Activated naive CD8-positive, alpha-beta T cell treated with anti-CD3 and anti-CD28 coated beads, Interleukin-2, amount 10 ng/mL, durations not matched to agents 7 days and 5 days (primary cell): ENCODE results near the gene TMEM87A. TPM values are rescaled to one million over a fixed set of nuclear protein-coding genes. Genes with fewer than 3 reads are reported as not detected.
"Not testable (repeated sequence)": the region's sequence is repeated elsewhere in the genome, so short reads cannot be mapped to it uniquely, and the experiment has no call there.

Source experiments
- ATAC-seq: fragments of 150-1000 bp; cut with Tn5 transposase; one replicate; pipeline ENCODE4 v1.10.0; 2021; ENCODE audit warnings: low read depth, moderate library complexity
- POLR2A ChIA-PET: fragments of 350-600 bp; sonication (Branson Sonifier 250); formaldehyde crosslinking; loops from one replicate; lab custom pipeline; 2021; ENCODE audit warnings: antibody characterized with exemption; lab: Charles Lee
- DNase-seq: peaks from one replicate; pipeline ENCODE4 v3.0.0; 2021
- H3K27ac Mint-ChIP-seq: one replicate; pipeline ENCODE4 v1.8.0; 2022; ENCODE audit warnings: mild to moderate bottlenecking, mixed read lengths
- H3K27me3 Mint-ChIP-seq: one replicate; pipeline ENCODE4 v1.8.0; 2022; ENCODE audit warnings: mild to moderate bottlenecking, moderate library complexity, mixed read lengths
- H3K36me3 Mint-ChIP-seq: one replicate; pipeline ENCODE4 v1.8.0; 2021; ENCODE audit warnings: mild to moderate bottlenecking, mixed read lengths
- H3K4me1 Mint-ChIP-seq: one replicate; pipeline ENCODE4 v1.8.0; 2021; ENCODE audit warnings: mixed read lengths
- H3K4me3 Mint-ChIP-seq: one replicate; pipeline ENCODE4 v1.8.0; 2022; ENCODE audit warnings: mild to moderate bottlenecking, moderate library complexity, mixed read lengths
- H3K9me3 Mint-ChIP-seq: one replicate; pipeline ENCODE4 v1.8.0; 2021; ENCODE audit warnings: mixed read lengths
- total RNA-seq, 2 experiments: library from RNA; stranded (reverse); gene quantifications; one replicate each; pipeline ENCODE4 v1.2.3, GENCODE V29; 2021

Gene TMEM87A, protein sequence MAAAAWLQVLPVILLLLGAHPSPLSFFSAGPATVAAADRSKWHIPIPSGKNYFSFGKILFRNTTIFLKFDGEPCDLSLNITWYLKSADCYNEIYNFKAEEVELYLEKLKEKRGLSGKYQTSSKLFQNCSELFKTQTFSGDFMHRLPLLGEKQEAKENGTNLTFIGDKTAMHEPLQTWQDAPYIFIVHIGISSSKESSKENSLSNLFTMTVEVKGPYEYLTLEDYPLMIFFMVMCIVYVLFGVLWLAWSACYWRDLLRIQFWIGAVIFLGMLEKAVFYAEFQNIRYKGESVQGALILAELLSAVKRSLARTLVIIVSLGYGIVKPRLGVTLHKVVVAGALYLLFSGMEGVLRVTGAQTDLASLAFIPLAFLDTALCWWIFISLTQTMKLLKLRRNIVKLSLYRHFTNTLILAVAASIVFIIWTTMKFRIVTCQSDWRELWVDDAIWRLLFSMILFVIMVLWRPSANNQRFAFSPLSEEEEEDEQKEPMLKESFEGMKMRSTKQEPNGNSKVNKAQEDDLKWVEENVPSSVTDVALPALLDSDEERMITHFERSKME
- total RNA-seq, result 10 to 100 TPM; 39.1 to 42.0 TPM

DNA sequence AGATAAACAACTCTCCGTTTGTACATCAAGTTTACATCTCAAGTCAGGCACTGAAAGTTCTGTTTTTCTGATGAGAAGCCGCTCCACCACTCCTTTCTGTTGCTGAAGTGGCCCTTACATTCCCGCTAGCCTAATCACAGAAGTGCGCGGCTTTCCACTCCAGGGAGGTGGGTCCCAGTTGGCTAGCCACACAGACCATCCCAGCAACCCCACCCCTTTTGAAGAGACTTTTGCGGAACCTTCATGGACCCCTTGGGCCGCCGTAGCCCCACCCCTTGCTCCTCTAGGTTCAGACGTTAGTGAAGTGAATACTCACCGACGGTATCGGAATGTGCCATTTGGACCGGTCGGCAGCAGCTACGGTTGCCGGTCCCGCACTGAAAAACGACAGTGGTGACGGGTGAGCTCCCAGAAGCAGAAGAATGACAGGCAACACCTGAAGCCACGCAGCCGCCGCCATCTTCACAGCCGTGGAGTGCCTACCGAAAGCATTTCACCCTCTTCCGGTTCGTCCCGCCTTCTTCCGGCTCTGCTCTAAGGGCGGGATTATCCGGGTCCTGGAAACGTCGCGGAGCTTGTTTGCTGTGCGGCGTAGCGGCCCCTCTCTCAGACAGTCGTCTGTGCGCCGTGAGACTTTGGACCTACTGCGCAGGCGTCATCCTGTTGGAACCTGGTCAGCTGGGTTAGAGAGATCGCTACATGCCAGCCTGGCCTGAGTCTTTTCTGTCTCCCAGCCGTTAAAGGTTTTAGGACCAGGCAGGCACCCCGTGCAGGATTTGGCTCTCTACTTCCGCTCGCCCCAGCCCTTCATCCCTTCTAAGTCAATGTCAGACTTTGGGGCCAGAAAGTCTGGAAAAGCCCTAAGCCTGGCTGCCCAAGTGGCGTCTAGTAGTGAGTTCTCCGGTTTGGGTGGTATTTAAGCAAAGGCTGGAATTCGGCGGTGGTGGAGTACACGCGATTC, at the start of gene TMEM87A, which contains the start of gene GANC:
Gene TMEM87A (minus strand): TSS at position 495 of the 961 bp plus-strand sequence. CDS start 35 bp downstream, at position 460.
Gene GANC (plus strand): TSS at position 263 of the 961 bp plus-strand sequence. CDS start 1,281 bp downstream, outside the sequence.
- ATAC-seq, result peak; percentile 93
- POLR2A ChIA-PET, result interaction anchor here (0.6 to 1.6 kb wide), 11 partner anchors 8 to 1237 kb away, joined by 3 to 7 read pairs (median 3); partner anchors contain the start of genes HAUS2, LRRC57, STARD9 and VPS39

DNA sequence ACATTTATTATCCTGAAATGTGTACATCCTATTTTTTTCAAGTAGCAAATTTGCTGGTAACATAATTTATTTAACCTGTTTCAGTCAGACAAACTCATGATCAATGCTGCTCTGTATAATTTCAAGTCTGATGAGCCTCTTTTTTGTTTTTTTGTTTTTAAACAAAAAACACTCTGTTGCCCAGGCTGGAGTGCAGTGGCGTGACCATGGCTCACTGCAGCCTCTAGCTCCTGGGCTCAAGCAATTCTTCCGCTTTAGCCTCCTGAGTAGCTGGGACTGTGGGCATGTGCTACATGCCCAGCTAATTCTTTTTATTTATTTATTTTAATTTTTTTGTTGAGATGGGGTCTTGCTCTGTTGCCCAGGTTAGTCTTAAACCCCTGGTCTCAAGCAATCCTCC, 46.0 kb upstream of the TMEM87A start:
- POLR2A ChIA-PET, result interaction anchor here (0.6 kb wide), 1 partner anchor 111 kb away, joined by 3 read pairs; the partner anchor contains the start of gene VPS39
- no peaks in the 10 kb centered on the region for H3K4me1 Mint-ChIP-seq

More for the DNA sequence above, at the start of gene TMEM87A, which contains the start of gene GANC:
- H3K27ac Mint-ChIP-seq, result peak within 1 kb of the TSS; percentile 99
- H3K4me1 Mint-ChIP-seq, result peaks cover 33% of the 10 kb centered on the region
- DNase-seq, result peak; percentile 89
- H3K9me3 Mint-ChIP-seq, result no peaks in the 10 kb centered on the region
- H3K27me3 Mint-ChIP-seq, result no peaks in the 10 kb centered on the region
- H3K4me3 Mint-ChIP-seq, result peak within 1 kb of the TSS; percentile 94
- peaks cover 15% of the 10 kb centered on the region for H3K36me3 Mint-ChIP-seq

DNA sequence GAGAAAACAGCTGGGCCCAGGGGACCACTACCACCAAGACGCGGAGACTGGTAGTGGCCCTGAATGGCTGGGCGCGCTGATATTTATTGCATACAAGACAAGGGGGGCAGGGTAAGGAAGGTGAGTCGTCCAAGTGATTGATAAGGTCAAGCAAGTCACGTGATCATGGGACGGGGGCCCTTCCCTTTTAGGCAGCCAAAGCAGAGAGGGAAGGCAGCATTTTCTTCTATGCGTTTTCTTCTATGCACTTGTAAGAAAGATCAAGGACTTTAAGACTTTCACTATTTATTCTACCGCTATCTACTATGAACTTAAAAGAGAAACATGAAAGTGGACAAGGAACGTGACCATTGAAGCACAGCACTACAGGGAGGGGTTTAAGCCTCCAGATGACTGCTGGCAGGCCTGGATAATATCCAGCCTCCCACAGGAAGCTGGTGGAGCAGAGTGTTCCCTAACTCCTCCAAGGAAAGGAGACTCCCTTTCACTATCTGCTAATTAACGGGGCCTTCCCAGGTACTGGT, 43.1 kb upstream of the TMEM87A start:
- DNase-seq, H3K27me3 Mint-ChIP-seq, H3K36me3 Mint-ChIP-seq, H3K9me3 Mint-ChIP-seq, H3K4me1 Mint-ChIP-seq, POLR2A ChIA-PET, ATAC-seq, H3K4me3 Mint-ChIP-seq, H3K27ac Mint-ChIP-seq: not testable (repeated sequence)

More for the DNA sequence above, 46.0 kb upstream of the TMEM87A start:
- no peaks in the 10 kb centered on the region for H3K9me3 Mint-ChIP-seq
- no peak overlapping the region for H3K27ac Mint-ChIP-seq
- no peak for ATAC-seq
- H3K36me3 Mint-ChIP-seq, result peaks cover 18% of the 10 kb centered on the region
- H3K4me3 Mint-ChIP-seq, result no peak overlapping the region
- DNase-seq, result no peak
- no peaks in the 10 kb centered on the region for H3K27me3 Mint-ChIP-seq

DNA sequence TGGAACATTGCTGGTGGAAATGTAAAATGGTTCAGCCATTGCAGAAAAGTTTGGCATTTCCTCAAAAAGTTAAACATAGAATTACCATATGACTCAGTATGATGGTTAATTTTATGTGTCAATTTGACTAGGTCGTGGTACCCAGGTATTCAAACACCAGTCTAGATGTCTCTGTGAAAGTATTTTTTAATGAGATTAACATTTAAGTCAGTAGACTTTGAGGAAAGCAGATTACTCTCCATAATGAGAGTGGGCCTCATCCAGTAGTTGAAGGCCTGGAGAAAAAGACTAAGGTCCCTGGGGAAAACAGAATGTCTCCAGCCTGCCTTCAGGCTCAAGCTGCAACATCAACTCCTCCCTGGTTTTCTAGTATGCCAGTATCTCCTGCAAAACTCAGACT, 42.3 kb upstream of the TMEM87A start:
- H3K4me3 Mint-ChIP-seq, result no peak overlapping the region
- no peak overlapping the region for H3K27ac Mint-ChIP-seq
- H3K9me3 Mint-ChIP-seq, result no peaks in the 10 kb centered on the region
- POLR2A ChIA-PET, result no interaction called here
- H3K27me3 Mint-ChIP-seq, result no peaks in the 10 kb centered on the region
- ATAC-seq (no peak), DNase-seq (no peak)
- peaks cover 9% of the 10 kb centered on the region for H3K36me3 Mint-ChIP-seq
- H3K4me1 Mint-ChIP-seq, result no peaks in the 10 kb centered on the region

DNA sequence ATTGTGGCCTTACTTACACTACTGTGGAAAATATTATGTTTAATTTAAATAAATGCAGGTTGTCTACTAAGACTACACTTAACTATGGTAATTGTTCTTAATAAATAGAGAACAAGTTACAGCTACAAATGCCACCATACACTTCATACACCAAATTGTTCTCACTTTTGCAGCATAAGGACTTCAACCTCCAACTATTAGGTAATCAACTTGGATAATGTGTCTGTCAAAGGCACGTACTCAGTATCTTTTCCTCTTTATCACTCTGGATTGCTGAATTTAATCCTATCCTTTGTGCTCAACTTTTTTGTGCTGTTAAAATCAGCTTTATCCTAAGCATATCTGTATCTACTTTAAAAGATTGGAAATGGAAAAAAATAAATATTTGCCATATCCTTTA, 41.6 kb upstream of the TMEM87A start:
- H3K4me1 Mint-ChIP-seq, result no peaks in the 10 kb centered on the region
- POLR2A ChIA-PET, result no interaction called here
- no peak overlapping the region for H3K27ac Mint-ChIP-seq
- DNase-seq (no peak), ATAC-seq (no peak)
- H3K36me3 Mint-ChIP-seq, result peaks cover 9% of the 10 kb centered on the region
- H3K9me3 Mint-ChIP-seq, result no peaks in the 10 kb centered on the region
- H3K4me3 Mint-ChIP-seq, result no peak overlapping the region
- H3K27me3 Mint-ChIP-seq, result no peaks in the 10 kb centered on the region

DNA sequence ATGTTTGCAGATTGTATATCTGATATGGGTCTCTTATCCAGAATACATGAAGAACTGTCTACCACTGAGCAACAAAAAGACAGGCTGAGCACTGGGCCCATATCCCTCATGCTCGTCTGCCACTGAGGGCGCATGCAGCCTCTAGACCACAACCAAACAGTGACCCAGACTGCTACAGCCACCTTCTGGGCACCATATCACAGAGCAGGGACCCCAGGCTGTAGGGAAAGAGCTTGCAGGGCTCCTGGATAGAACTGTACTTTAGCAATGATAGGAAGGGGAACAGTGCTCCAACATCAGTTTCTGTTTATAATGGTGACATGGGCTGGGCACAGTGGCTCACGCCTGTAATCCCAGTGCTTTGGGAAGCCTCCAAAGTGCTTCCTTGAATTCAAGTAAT, 40.2 kb upstream of the TMEM87A start:
- DNase-seq, result no peak
- no peak for ATAC-seq
- POLR2A ChIA-PET, result no interaction called here
- no peaks in the 10 kb centered on the region for H3K4me1 Mint-ChIP-seq
- H3K9me3 Mint-ChIP-seq, result no peaks in the 10 kb centered on the region
- H3K27ac Mint-ChIP-seq, result no peak overlapping the region
- no peak overlapping the region for H3K4me3 Mint-ChIP-seq
- H3K27me3 Mint-ChIP-seq, result no peaks in the 10 kb centered on the region
- H3K36me3 Mint-ChIP-seq, result peaks cover 9% of the 10 kb centered on the region

DNA sequence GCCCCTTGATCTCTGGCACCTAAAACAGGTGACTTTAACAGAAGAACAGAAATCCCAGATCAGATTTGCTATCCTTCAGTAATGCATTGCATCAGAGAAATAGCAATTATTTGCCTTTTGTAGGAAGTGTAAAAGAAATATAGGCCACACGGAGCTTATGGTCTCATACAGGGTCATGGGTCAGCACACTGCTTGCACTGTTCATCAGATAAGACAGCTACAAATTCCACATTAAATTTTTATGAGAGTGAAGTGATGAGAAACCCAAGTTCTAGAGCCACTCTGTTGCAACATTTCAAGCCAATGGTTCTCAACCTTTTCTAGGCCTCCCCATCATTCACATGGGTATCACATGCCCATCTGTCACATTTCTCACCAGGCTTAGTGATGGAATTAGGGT, 33.4 kb upstream of the TMEM87A start:
- Mint-ChIP-seq H3K9me3 (peaks cover 8% of the 10 kb centered on the region), H3K4me1 (no peaks in the 10 kb centered on the region), H3K27ac (no peak overlapping the region), H3K36me3 (peaks cover 10% of the 10 kb centered on the region), H3K27me3 (no peaks in the 10 kb centered on the region), H3K4me3 (no peak overlapping the region)
- POLR2A ChIA-PET, result no interaction called here
- no peak for ATAC-seq
- DNase-seq, result no peak

DNA sequence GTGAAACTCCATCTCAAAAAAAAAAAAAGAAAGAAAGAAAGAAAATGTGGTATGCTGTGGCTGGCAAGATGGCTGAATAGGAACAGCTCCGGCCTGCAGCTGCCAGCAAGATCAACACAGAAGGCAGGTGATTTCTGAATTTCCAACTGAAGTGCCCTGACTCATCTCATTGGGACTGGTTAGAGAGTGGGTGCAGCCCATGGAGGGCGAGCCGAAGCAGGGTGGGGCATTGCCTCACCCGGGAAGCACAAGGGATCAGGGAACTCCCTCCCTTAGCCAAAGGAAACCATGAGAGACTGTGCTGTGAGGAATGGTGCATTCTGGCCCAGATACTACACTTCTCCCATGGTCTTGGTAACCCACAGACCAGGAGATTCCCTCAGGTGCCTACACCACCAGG, 27.8 kb upstream of the TMEM87A start:
- H3K27ac Mint-ChIP-seq, DNase-seq, H3K4me1 Mint-ChIP-seq, ATAC-seq, H3K27me3 Mint-ChIP-seq, H3K9me3 Mint-ChIP-seq, POLR2A ChIA-PET, H3K4me3 Mint-ChIP-seq: not testable (repeated sequence)
- H3K36me3 Mint-ChIP-seq, result peaks cover 31% of the 10 kb centered on the region

DNA sequence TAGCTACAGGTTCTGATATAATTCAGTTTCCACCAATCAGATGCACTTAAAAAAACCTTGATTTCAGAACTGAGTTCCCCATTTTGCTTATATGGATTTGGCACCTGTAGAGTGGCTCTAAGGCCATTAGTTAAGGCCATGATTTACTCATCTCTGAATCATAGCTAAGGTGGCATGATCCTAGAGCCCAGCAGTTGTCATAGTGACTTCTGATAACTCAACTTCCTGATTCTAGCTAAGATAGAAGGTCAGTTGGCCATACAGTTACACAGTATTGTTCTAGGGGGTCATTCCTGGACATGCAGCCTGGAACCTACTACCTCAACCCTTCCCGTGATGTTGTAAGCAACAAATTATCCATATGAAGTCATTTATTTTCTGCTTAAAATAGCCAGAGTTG, 15.9 kb upstream of the TMEM87A start:
- no peak overlapping the region for H3K27ac Mint-ChIP-seq
- no peaks in the 10 kb centered on the region for H3K9me3 Mint-ChIP-seq
- no peaks in the 10 kb centered on the region for H3K27me3 Mint-ChIP-seq
- POLR2A ChIA-PET, result interaction anchor here (0.6 kb wide), 2 partner anchors 67 to 238 kb away, joined by 3 read pairs; no protein-coding TSS in a partner anchor
- H3K36me3 Mint-ChIP-seq, result peaks cover 10% of the 10 kb centered on the region
- no peaks in the 10 kb centered on the region for H3K4me1 Mint-ChIP-seq
- ATAC-seq, result no peak
- DNase-seq, result no peak
- no peak overlapping the region for H3K4me3 Mint-ChIP-seq

DNA sequence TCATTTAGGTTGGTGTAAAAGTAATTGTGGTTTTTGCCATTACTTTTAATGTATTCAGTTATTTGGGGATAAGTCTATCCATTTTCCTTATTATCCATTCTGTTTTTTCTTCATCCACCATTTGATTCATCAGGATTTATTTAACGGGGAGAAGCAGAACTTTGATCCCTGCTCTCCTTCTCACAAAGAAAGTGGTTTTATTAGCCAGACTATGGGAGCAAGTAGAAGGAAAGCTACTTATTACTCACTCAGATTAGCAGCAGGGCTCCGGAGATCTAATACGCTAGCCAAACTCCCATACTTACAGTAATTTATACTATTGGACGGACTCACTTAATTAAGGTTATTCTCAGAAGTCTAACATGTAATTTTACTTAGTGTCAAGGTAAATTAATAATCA, 14.7 kb upstream of the TMEM87A start:
- H3K4me1 Mint-ChIP-seq, result no peaks in the 10 kb centered on the region
- H3K27me3 Mint-ChIP-seq, result no peaks in the 10 kb centered on the region
- DNase-seq (no peak), ATAC-seq (no peak)
- no peaks in the 10 kb centered on the region for H3K9me3 Mint-ChIP-seq
- POLR2A ChIA-PET, result no interaction called here
- H3K4me3 Mint-ChIP-seq, result no peak overlapping the region
- peaks cover 10% of the 10 kb centered on the region for H3K36me3 Mint-ChIP-seq
- H3K27ac Mint-ChIP-seq, result no peak overlapping the region

DNA sequence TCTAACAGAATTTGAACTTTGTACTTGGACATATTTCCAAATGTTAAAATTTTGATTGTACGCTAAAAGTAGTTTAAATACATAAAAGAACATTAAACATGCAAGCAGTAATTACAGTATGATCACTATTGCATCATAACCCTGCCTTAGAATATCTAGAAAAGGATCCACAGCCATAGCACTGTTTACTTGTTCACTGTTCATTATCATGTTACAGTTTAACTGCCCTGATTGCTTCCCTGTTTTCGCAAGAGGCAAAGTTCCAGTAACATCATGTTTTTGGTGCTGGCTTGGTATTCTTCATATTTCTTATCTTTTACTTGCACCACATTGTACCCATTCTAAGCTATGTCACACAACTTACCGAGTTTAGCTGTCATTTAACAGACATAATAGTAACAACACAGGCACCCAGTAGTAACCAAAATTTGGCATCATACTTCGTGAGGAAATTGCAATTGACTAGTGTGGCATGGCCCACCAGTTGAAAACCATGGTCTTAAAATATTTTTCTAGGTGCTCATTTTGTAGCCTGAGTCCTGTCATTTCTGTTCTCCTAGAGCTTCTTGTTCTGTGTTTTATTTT, 13.3 kb upstream of the TMEM87A start:
- H3K27ac Mint-ChIP-seq, result no peak overlapping the region
- no peaks in the 10 kb centered on the region for H3K27me3 Mint-ChIP-seq
- ATAC-seq, result no peak
- DNase-seq, result no peak
- H3K36me3 Mint-ChIP-seq, result peaks cover 10% of the 10 kb centered on the region
- POLR2A ChIA-PET, result no interaction called here
- no peaks in the 10 kb centered on the region for H3K9me3 Mint-ChIP-seq
- no peak overlapping the region for H3K4me3 Mint-ChIP-seq
- no peaks in the 10 kb centered on the region for H3K4me1 Mint-ChIP-seq

DNA sequence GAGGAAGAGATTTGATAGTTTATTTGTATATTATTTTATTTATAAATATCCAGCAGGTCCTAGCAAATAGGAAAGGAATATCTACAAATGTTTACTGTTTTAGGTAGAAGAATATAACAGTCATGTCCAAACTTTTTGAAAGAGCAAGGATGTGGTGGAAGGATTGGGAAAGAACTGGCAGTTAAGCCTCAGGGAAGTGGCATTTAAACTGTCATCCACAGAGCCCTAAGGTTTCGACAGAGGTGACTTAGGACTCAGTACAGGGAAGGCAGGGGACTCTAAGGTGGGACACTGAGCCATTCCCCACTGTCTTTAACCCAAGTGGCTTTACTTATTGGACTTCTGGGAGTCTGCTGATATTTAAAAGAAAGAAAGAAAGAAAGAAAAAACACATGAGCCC, 11.8 kb upstream of the TMEM87A start:
- Mint-ChIP-seq H3K27me3 (no peaks in the 10 kb centered on the region), H3K36me3 (peaks cover 13% of the 10 kb centered on the region), H3K9me3 (no peaks in the 10 kb centered on the region), H3K27ac (no peak overlapping the region), H3K4me1 (no peaks in the 10 kb centered on the region), H3K4me3 (no peak overlapping the region)
- DNase-seq (no peak), ATAC-seq (no peak)
- POLR2A ChIA-PET, result no interaction called here
